ENCODE results near the gene NAA80.

NAA80 gene

DNA sequence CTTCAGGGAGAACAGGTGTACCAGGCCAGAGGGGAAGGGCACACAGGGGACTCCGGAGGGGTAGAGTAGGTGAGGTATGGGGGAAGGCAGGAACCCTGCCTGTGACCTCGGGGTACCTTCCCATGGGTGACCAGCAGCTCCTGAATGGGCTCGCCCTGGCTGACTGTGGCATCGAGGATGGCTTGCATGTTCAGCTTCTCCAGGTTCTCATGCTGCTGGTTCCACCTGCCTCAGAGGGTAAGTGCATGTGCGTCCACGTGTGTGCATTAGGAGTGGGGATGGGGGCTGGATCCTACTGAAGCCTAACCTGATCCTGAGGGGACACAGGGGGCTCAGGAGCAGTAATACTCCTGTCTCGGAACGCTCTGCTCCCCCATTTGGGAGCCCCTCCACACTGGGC is 45.8 kb upstream of the NAA80 start:
- Histone ChIP-seq H2AFZ (ENCODE audit: low read depth, low read length) (no peak overlapping the region), H4K20me1 (ENCODE audit: insufficient read depth, low read length) (no peaks in the 10 kb centered on the region), H3K9me3 (ENCODE audit: insufficient read depth, low read length) (no peaks in the 10 kb centered on the region), H3K27me3 (ENCODE audit: low read depth, low read length) (no peaks in the 10 kb centered on the region), H3K36me3 (replicated peaks; ENCODE audit: low read depth, low read length) (peaks cover 7% of the 10 kb centered on the region), H3K27ac (ENCODE audit: low read length) (no peak overlapping the region), H3K4me1 (ENCODE audit: low read length) (peaks cover 9% of the 10 kb centered on the region; the same call in 1 of the 2 replicates), H3K79me2 (ENCODE audit: low read length) (peaks cover 8% of the 10 kb centered on the region), H3K4me3 (ENCODE audit: low read length) (no peak overlapping the region), H3K9ac (ENCODE audit: low read length) (no peak overlapping the region), H3K4me2 (ENCODE audit: low read length) (no peak overlapping the region)
- TF ChIP-seq, protein P1, sequence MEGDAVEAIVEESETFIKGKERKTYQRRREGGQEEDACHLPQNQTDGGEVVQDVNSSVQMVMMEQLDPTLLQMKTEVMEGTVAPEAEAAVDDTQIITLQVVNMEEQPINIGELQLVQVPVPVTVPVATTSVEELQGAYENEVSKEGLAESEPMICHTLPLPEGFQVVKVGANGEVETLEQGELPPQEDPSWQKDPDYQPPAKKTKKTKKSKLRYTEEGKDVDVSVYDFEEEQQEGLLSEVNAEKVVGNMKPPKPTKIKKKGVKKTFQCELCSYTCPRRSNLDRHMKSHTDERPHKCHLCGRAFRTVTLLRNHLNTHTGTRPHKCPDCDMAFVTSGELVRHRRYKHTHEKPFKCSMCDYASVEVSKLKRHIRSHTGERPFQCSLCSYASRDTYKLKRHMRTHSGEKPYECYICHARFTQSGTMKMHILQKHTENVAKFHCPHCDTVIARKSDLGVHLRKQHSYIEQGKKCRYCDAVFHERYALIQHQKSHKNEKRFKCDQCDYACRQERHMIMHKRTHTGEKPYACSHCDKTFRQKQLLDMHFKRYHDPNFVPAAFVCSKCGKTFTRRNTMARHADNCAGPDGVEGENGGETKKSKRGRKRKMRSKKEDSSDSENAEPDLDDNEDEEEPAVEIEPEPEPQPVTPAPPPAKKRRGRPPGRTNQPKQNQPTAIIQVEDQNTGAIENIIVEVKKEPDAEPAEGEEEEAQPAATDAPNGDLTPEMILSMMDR (IDR thresholded peaks at IDR 0.05; ENCODE audit: low read depth, low read length): no peak
- TF ChIP-seq EZH2phosphoT487 (IDR thresholded peaks at IDR 0.05; ENCODE audit: low read depth): no peak

DNA sequence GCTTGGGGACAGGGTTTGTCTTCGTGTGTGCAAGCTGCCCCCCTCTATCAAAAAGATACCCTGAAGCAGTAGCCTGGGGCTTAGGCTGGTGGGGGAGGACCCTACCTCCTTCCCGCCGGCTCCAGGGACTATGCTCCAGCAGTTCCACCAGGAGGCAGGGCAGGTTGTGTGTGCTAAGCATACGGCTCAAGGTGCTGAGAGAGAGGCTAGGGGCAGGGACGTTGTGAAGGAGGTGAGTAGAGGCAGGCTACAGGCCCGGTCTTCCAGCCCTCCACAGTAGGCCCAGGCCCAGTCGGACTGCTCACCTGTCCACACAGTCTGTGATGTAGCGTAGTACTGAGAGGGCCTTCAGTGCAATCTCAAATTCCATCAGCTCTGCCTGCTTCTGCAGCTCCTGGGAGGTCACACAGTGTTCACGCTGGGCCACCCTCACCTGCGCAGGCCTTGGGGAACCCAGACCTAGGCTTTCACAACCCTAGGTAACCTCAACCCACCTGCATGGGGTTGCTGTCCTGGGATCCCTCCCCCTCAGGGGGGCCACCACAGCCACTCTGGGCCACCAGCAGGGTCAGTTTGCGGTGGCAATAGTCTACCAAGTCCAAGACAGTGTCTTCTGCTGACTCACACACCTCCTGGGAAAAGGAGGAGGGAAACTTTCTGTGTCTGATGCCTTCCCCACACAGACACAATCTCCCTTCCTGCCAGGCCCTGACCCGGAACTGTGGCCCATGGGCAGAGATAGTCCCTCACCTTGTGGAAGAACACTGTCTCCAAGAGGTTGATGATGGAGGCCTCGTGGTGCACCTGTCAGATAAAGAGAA is 43.8 kb upstream of the NAA80 start:
- Histone ChIP-seq H3K4me2 (ENCODE audit: low read length) (no peak overlapping the region), H4K20me1 (ENCODE audit: insufficient read depth, low read length) (no peaks in the 10 kb centered on the region), H3K27me3 (ENCODE audit: low read depth, low read length) (no peaks in the 10 kb centered on the region), H3K79me2 (ENCODE audit: low read length) (peaks cover 5% of the 10 kb centered on the region), H2AFZ (ENCODE audit: low read depth, low read length) (no peak overlapping the region), H3K9ac (ENCODE audit: low read length) (no peak overlapping the region), H3K4me3 (ENCODE audit: low read length) (no peak overlapping the region), H3K9me3 (ENCODE audit: insufficient read depth, low read length) (no peaks in the 10 kb centered on the region), H3K36me3 (replicated peaks; ENCODE audit: low read depth, low read length) (peaks cover 7% of the 10 kb centered on the region), H3K27ac (ENCODE audit: low read length) (no peak overlapping the region), H3K4me1 (ENCODE audit: low read length) (peaks cover 8% of the 10 kb centered on the region)
- no peak for TF ChIP-seq EZH2phosphoT487 (IDR thresholded peaks at IDR 0.05; ENCODE audit: low read depth)
- TF ChIP-seq, protein P1 (IDR thresholded peaks at IDR 0.05; ENCODE audit: low read depth, low read length): no peak

DNA sequence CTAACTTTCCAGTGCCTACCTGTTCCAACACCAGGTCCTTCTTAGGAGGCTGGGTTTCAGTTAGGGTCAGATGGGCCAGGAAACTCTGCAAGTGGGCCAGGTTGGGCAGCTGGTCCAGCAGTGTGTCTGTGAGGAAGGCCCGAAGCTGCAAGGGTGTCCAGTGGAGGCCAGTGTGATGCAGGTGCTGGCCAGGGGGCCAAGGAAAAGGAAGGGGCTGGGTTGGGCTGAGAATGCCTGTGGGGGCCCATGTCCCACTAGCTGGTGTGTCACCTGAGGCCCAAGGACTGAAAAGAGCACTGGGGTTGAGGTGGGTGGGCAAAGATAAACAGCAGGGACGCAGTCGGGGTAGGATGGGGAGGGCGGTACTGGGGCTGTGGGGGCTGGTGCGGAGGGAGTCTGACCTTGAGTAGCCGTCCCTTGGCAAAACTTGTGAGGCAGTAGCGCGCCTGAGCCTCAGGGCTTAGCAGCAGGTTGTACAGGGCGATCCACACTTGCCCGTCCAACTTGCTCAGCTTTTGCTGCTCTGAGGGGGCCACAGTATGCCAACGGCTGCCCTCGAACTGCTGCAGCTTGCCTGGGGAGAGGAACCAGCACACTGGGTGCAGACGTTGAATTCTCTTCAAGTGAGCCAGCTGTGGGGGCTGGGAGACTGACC is 42.9 kb upstream of the NAA80 start:
- Histone ChIP-seq H3K4me1 (ENCODE audit: low read length) (peaks cover 8% of the 10 kb centered on the region), H3K27me3 (ENCODE audit: low read depth, low read length) (no peaks in the 10 kb centered on the region), H3K4me2 (ENCODE audit: low read length) (no peak overlapping the region), H3K27ac (ENCODE audit: low read length) (no peak overlapping the region), H3K9me3 (ENCODE audit: insufficient read depth, low read length) (no peaks in the 10 kb centered on the region), H3K79me2 (ENCODE audit: low read length) (peaks cover 11% of the 10 kb centered on the region), H4K20me1 (ENCODE audit: insufficient read depth, low read length) (no peaks in the 10 kb centered on the region), H3K4me3 (ENCODE audit: low read length) (no peak overlapping the region), H3K36me3 (replicated peaks; ENCODE audit: low read depth, low read length) (peaks cover 7% of the 10 kb centered on the region), H2AFZ (ENCODE audit: low read depth, low read length) (no peak overlapping the region), H3K9ac (ENCODE audit: low read length) (no peak overlapping the region)
- TF ChIP-seq, protein P1 (IDR thresholded peaks at IDR 0.05; ENCODE audit: low read depth, low read length): no peak
- no peak for TF ChIP-seq EZH2phosphoT487 (IDR thresholded peaks at IDR 0.05; ENCODE audit: low read depth)

DNA sequence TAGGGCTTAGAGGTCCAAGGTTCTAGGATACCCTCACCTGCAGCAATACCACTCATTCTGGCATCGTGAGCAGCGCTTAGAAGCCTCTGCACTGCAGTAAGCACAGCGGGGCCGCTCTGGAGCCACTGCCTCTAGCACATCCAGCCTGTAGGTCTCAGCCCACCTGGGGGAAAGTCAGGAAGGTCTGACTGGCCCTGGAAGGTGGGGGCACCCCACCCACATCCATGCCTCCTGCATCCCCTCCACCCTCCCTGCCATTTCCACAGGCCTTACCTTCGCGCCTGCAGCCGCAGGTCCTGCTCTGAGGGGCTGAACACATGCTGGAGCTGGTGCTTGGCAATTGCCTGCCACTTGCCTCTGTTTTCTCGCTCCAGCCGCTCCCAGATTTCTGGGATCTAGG is 42.3 kb upstream of the NAA80 start:
- Histone ChIP-seq H3K79me2 (ENCODE audit: low read length) (peaks cover 17% of the 10 kb centered on the region), H3K36me3 (replicated peaks; ENCODE audit: low read depth, low read length) (peaks cover 7% of the 10 kb centered on the region), H3K27me3 (ENCODE audit: low read depth, low read length) (no peaks in the 10 kb centered on the region), H3K27ac (ENCODE audit: low read length) (no peak overlapping the region), H3K9ac (ENCODE audit: low read length) (no peak overlapping the region), H2AFZ (ENCODE audit: low read depth, low read length) (no peak overlapping the region), H4K20me1 (ENCODE audit: insufficient read depth, low read length) (no peaks in the 10 kb centered on the region), H3K4me3 (ENCODE audit: low read length) (no peak overlapping the region), H3K9me3 (ENCODE audit: insufficient read depth, low read length) (no peaks in the 10 kb centered on the region), H3K4me2 (ENCODE audit: low read length) (no peak overlapping the region), H3K4me1 (ENCODE audit: low read length) (peaks cover 8% of the 10 kb centered on the region)
- TF ChIP-seq, protein P1 (IDR thresholded peaks at IDR 0.05; ENCODE audit: low read depth, low read length): no peak
- TF ChIP-seq EZH2phosphoT487 (IDR thresholded peaks at IDR 0.05; ENCODE audit: low read depth): no peak

All from OCI-LY3 (cell line).